ENCODE data around the gene POLG2. TPM values are rescaled to one million over a fixed set of nuclear protein-coding genes. Genes with fewer than 3 reads are reported as not detected.
A peak's percentile ranks its signal among the peaks of the same experiment; 100 is the strongest.

The POLG2 gene
- 10.3 to 13.1 TPM (median 11.7 TPM) in 3 replicates for total RNA-seq
- long read RNA-seq, partial matches to known transcripts, result 0 of 3 reads
- long read RNA-seq, other reads (novel, unspliced or antisense), result 1 of 3 reads

DNA sequence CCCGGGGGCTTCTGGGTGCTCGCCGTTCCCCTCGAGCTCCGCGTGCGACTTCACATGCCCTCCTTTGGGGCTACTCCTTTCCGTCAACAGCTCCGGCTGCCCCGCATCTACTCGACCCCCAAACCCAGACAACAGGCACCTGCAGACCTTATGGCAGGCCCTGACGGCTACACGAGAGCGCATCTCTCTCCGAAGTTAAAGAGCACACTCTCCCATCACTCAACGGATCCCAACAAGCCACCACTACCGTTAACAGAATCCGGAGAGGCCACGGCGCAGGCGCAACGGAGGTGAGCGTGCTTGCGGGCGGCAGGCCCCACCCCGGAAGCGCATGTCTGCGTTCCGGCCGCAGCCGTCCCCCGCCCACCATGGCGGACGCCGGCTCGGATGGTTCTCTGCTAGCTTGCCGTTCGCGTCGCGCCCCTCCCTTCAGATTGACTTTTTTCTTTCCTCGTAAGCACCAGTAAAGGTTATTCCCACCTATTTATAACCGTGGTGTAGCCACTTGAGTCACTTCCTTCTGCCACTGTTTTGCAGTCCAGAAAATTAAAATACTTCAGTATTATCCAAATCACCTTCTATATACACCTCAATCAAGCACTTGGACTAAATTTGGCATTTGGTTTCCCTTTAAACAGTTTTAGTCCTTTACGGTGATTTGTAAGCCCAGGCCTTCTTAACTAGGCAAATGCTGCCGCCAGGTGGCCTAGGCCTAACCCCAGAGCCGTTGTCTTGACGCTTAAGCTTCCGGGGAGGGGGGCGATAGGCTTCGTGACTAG, at the start of gene POLG2:
TSS of gene POLG2 (minus strand) at position 269 of the 779 bp plus-strand sequence. CDS start at position 183, 86 bp downstream.
- no peaks in the 10 kb centered on the region for H3K9me3 Mint-ChIP-seq (ENCODE audit: low read depth)
- peaks cover 71% of the 10 kb centered on the region for H3K4me1 Mint-ChIP-seq (ENCODE audit: low read depth)
- DNase-seq (ENCODE audit: low spot score), result peak; percentile 97
- H3K27ac Mint-ChIP-seq (ENCODE audit: unreplicated experiment), result peak within 1 kb of the TSS; percentile 98
- peak within 1 kb of the TSS; percentile 99 for H3K4me3 Mint-ChIP-seq (ENCODE audit: unreplicated experiment)
- H3K27me3 Mint-ChIP-seq (ENCODE audit: low read depth), result no peaks in the 10 kb centered on the region
- peaks cover 32% of the 10 kb centered on the region for H3K36me3 Mint-ChIP-seq (ENCODE audit: low read depth)
- TF ChIP-seq, protein P1, sequence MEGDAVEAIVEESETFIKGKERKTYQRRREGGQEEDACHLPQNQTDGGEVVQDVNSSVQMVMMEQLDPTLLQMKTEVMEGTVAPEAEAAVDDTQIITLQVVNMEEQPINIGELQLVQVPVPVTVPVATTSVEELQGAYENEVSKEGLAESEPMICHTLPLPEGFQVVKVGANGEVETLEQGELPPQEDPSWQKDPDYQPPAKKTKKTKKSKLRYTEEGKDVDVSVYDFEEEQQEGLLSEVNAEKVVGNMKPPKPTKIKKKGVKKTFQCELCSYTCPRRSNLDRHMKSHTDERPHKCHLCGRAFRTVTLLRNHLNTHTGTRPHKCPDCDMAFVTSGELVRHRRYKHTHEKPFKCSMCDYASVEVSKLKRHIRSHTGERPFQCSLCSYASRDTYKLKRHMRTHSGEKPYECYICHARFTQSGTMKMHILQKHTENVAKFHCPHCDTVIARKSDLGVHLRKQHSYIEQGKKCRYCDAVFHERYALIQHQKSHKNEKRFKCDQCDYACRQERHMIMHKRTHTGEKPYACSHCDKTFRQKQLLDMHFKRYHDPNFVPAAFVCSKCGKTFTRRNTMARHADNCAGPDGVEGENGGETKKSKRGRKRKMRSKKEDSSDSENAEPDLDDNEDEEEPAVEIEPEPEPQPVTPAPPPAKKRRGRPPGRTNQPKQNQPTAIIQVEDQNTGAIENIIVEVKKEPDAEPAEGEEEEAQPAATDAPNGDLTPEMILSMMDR (IDR thresholded peaks at IDR 0.05), result peak; percentile 79

DNA sequence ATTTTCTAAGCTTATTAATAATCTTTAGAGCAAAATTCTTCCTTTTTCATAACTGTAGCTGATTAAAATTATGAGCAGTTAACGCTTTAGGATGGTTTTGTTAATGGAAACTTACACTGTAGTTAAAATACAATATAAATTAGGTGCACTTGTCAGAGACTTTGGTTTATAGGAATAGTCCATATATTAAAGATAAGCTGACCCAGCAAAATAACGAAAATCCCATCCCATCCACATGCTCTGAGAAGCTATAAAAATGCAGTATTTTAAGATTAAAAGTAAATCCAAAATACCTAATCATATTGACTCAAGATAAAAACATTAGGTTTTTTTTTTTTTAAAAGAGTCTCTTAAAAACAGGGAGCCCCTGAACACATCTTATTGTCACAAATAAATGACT, 47.9 kb upstream of the POLG2 start:
- Mint-ChIP-seq H3K27me3 (ENCODE audit: low read depth) (no peaks in the 10 kb centered on the region), H3K4me3 (ENCODE audit: unreplicated experiment) (no peak overlapping the region), H3K9me3 (ENCODE audit: low read depth) (no peaks in the 10 kb centered on the region), H3K4me1 (ENCODE audit: low read depth) (peaks cover 19% of the 10 kb centered on the region), H3K36me3 (ENCODE audit: low read depth) (peaks cover 13% of the 10 kb centered on the region), H3K27ac (ENCODE audit: unreplicated experiment) (no peak overlapping the region)
- TF ChIP-seq, protein P1 (IDR thresholded peaks at IDR 0.05), result no peak
- DNase-seq (ENCODE audit: low spot score), result no peak

DNA sequence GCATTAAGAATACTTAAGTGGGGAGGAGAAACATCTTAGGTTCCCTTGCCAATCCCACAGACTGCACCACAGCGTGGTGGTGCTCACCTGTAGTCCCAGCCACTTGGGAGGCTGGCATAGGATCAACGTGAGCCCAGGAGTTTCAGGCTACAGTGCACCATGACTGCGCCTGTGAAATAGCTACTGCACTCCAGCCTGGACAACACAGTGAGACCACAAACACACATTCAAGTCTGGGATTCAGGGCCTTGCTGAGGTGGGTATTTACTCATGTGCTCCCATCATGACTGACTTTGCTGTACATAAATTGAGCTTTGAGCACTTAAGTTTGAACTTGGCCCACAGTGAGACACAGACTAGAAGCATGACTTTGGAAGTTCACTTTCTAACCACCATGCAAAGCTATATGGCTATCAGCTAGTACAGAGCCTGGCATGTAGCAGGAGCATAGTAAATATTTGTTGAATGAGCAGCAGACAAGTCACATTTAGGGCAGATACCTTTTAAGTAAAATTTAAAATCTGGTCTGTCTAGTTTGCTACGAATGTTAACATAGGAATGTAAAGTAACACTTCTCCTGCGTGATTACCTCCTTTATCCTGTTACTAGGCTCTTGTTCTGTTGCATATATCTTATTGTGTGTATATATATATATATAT, 43.4 kb upstream of the POLG2 start:
- H3K9me3 Mint-ChIP-seq (ENCODE audit: low read depth), result no peaks in the 10 kb centered on the region
- no peaks in the 10 kb centered on the region for H3K27me3 Mint-ChIP-seq (ENCODE audit: low read depth)
- TF ChIP-seq, protein P1 (IDR thresholded peaks at IDR 0.05), result no peak
- peaks cover 17% of the 10 kb centered on the region for H3K36me3 Mint-ChIP-seq (ENCODE audit: low read depth)
- no peak for DNase-seq (ENCODE audit: low spot score)
- H3K4me1 Mint-ChIP-seq (ENCODE audit: low read depth), result peaks cover 14% of the 10 kb centered on the region
- H3K4me3 Mint-ChIP-seq (ENCODE audit: unreplicated experiment), result no peak overlapping the region
- peak overlapping the region; percentile 12 for H3K27ac Mint-ChIP-seq (ENCODE audit: unreplicated experiment)

DNA sequence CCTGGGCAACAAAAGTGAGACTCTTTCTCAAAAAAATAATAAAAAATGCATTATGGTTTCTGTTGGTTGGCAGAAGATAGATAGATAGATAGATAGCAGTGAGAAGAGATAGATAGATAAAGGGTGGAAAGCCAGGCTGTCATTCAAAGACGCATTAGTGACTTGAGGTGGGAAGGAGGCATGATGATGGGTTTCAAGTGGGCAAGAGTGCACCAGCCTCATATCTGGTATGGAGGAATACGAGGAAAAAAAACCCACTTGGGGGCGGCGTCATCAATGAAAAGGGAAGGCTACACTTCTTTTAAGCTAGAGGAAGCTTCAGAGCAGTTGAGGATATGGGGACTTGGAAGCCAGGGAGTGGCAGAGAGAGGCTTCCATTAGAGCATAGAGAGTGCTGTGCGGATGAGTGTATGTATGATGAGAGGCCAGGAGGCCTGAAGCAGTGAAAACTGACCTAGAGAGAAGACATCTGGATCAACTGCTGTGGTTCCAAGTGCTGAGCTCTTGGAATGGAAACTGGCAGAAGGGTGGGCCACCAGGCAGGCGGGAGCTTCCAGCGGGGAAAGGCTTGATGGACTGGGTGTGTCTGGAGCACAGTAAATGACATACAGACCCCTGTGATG, 41.8 kb upstream of the POLG2 start:
- Mint-ChIP-seq H3K4me3 (ENCODE audit: unreplicated experiment) (no peak overlapping the region), H3K27ac (ENCODE audit: unreplicated experiment) (peak overlapping the region; percentile 18), H3K9me3 (ENCODE audit: low read depth) (no peaks in the 10 kb centered on the region), H3K36me3 (ENCODE audit: low read depth) (peaks cover 23% of the 10 kb centered on the region), H3K4me1 (ENCODE audit: low read depth) (peaks cover 14% of the 10 kb centered on the region), H3K27me3 (ENCODE audit: low read depth) (no peaks in the 10 kb centered on the region)
- TF ChIP-seq, protein P1 (IDR thresholded peaks at IDR 0.05), result no peak
- no peak for DNase-seq (ENCODE audit: low spot score)

DNA sequence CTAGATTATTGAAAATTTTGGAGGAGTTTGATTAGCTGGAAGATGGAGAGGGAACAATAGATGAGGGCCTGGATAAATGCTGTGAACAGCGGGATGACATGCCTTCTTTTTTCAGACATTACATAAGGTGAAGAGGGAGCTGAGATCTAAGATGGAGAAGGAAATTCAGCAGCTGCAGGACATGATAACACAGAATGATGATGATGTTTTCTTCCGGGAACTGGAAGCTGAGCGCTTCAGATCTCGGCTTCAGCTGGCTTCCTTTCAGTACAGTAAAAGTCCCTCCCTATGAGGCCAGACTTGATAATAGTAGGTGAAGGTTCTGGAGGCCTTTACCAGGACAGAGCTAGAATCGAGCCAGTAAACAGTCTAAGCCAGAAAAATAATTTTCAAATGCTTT, 40.6 kb upstream of the POLG2 start:
- Mint-ChIP-seq H3K36me3 (ENCODE audit: low read depth) (peaks cover 28% of the 10 kb centered on the region), H3K4me3 (ENCODE audit: unreplicated experiment) (no peak overlapping the region), H3K27me3 (ENCODE audit: low read depth) (no peaks in the 10 kb centered on the region), H3K27ac (ENCODE audit: unreplicated experiment) (no peak overlapping the region), H3K9me3 (ENCODE audit: low read depth) (no peaks in the 10 kb centered on the region), H3K4me1 (ENCODE audit: low read depth) (peaks cover 8% of the 10 kb centered on the region)
- DNase-seq (ENCODE audit: low spot score), result no peak
- TF ChIP-seq, protein P1 (IDR thresholded peaks at IDR 0.05), result no peak
